ENCODE data around the gene ACTN1.

- TF ChIP-seq, protein P1, sequence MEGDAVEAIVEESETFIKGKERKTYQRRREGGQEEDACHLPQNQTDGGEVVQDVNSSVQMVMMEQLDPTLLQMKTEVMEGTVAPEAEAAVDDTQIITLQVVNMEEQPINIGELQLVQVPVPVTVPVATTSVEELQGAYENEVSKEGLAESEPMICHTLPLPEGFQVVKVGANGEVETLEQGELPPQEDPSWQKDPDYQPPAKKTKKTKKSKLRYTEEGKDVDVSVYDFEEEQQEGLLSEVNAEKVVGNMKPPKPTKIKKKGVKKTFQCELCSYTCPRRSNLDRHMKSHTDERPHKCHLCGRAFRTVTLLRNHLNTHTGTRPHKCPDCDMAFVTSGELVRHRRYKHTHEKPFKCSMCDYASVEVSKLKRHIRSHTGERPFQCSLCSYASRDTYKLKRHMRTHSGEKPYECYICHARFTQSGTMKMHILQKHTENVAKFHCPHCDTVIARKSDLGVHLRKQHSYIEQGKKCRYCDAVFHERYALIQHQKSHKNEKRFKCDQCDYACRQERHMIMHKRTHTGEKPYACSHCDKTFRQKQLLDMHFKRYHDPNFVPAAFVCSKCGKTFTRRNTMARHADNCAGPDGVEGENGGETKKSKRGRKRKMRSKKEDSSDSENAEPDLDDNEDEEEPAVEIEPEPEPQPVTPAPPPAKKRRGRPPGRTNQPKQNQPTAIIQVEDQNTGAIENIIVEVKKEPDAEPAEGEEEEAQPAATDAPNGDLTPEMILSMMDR (conservative IDR thresholded peaks at IDR 0.05), result no peak
- no peak for TF ChIP-seq ZFX (IDR thresholded peaks at IDR 0.05)
Observed at GRCh38 chr14:68913516-68913915, 65.6 kb downstream of the ACTN1 start.
